ENCODE data around the gene MDM4. TPM values are rescaled to one million over a fixed set of nuclear protein-coding genes. Genes with fewer than 3 reads are reported as not detected.
"Not testable (repeated sequence)": the region's sequence is repeated elsewhere in the genome, so short reads cannot be mapped to it uniquely, and the experiment has no call there.

The MDM4 gene
- total and polyA plus RNA-seq, 2 donors (not counting 1 experiment from before 2014, with no cell fraction given) = 23.6 to 41.0 TPM

DNA sequence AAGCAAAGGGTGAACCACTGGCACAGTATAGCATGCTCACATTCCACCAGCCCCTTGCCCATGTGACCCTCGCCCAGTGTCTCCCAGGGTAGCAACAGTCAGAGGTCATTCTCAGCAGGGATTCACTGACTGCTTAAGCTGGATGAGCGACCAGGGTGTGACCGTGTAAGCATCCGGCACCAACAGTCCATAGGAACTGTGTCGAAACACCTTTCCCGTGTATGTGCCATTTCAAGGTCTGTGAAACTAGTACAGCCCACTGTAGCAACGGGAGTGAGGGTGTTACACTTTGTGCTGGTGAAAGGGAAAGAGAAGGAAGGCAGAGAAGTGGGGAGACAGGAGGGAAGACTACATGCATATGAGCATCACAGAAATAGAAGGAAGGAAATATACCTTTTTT is 32.4 kb upstream of the MDM4 start:
- Histone ChIP-seq H3K9me3 (ENCODE audit: control insufficient read depth, insufficient read depth, low read depth, low read length) (no peaks in the 10 kb centered on the region), H2AFZ (ENCODE audit: low read length) (no peak overlapping the region), H3K4me2 (ENCODE audit: extremely low read depth, insufficient read depth, low read length) (no peak overlapping the region), H3K27ac (ENCODE audit: insufficient read depth, low read length) (no peak overlapping the region), H3K79me2 (ENCODE audit: control insufficient read depth, insufficient read depth, low read length) (no peaks in the 10 kb centered on the region), H3K4me1 (ENCODE audit: control insufficient read depth, extremely low read depth, insufficient read depth, low read length) (no peaks in the 10 kb centered on the region), H3K27me3 (ENCODE audit: control insufficient read depth, insufficient read depth, low read length) (peaks cover 11% of the 10 kb centered on the region), H3K9ac (ENCODE audit: insufficient read depth, low read length) (no peak overlapping the region), H4K20me1 (ENCODE audit: control insufficient read depth, extremely low read depth, insufficient read depth, low read length) (no peaks in the 10 kb centered on the region), H3K4me3 (replicated peaks in 1 of 4; ENCODE audit: control extremely low read depth in 1 of 4, insufficient read depth in 1 of 4, low read depth in 3 of 4, low read length in 4 of 4) (no peak overlapping the region), H3K36me3 (ENCODE audit: control insufficient read depth, insufficient read depth, low read length) (no peaks in the 10 kb centered on the region)
- TF ChIP-seq EZH2 (IDR thresholded peaks at IDR 0.05; ENCODE audit: low read length, missing control alignments) = no peak
- TF ChIP-seq, protein P1, sequence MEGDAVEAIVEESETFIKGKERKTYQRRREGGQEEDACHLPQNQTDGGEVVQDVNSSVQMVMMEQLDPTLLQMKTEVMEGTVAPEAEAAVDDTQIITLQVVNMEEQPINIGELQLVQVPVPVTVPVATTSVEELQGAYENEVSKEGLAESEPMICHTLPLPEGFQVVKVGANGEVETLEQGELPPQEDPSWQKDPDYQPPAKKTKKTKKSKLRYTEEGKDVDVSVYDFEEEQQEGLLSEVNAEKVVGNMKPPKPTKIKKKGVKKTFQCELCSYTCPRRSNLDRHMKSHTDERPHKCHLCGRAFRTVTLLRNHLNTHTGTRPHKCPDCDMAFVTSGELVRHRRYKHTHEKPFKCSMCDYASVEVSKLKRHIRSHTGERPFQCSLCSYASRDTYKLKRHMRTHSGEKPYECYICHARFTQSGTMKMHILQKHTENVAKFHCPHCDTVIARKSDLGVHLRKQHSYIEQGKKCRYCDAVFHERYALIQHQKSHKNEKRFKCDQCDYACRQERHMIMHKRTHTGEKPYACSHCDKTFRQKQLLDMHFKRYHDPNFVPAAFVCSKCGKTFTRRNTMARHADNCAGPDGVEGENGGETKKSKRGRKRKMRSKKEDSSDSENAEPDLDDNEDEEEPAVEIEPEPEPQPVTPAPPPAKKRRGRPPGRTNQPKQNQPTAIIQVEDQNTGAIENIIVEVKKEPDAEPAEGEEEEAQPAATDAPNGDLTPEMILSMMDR (conservative IDR thresholded peaks at IDR 0.05 in 1 of 2, IDR thresholded peaks at IDR 0.05 in 1 of 2; ENCODE audit: low read depth in 1 of 2, low read length in 2 of 2) = no peak
- DNase-seq (ENCODE audit: low read depth in 2 of 2) = no peak

DNA sequence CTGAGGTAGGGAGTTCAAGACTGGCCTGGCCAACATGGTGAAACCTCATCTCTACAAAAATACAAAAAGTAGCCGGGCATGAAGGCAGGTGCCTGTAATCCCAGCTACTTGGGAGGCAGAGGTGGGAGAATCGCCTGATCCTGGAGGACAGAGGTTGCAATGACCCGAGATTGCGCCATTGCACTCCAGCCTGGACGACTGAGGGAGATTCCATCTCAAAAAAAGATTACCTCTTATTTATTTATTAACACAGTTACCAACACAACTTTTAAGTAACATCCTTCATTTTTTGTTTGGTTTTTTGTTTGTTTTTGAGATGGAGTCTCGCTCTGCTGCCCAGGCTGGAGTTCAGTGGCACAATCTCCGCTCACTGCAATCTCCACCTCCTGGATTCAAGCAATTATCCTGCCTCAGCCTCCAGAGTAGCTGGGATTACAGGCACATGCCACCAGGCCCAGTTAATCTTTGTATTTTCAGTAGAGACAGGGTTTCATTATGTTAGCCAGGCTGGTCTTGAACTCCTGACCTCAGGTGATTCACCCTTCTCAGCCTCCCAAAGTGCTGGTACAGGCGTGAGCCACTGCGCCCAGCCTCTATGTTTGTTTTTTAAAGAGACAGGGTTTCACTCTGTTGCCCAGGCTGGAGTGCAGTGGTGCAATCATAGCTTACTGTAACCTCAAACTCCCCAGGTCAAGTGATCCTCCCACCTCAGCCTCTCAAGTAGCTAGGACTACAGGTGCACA is 29.5 kb upstream of the MDM4 start:
- H3K4me1 ChIP-seq (ENCODE audit: control insufficient read depth, extremely low read depth, insufficient read depth, low read length); H3K79me2 ChIP-seq (ENCODE audit: control insufficient read depth, insufficient read depth, low read length); H3K4me3 ChIP-seq (replicated peaks in 1 of 4; ENCODE audit: control extremely low read depth in 1 of 4, insufficient read depth in 1 of 4, low read depth in 3 of 4, low read length in 4 of 4); H3K4me2 ChIP-seq (ENCODE audit: extremely low read depth, insufficient read depth, low read length); H3K9me3 ChIP-seq (ENCODE audit: control insufficient read depth, insufficient read depth, low read depth, low read length); DNase-seq (ENCODE audit: low read depth in 2 of 2); H4K20me1 ChIP-seq (ENCODE audit: control insufficient read depth, extremely low read depth, insufficient read depth, low read length); H3K27ac ChIP-seq (ENCODE audit: insufficient read depth, low read length); H2AFZ ChIP-seq (ENCODE audit: low read length); H3K36me3 ChIP-seq (ENCODE audit: control insufficient read depth, insufficient read depth, low read length); H3K9ac ChIP-seq (ENCODE audit: insufficient read depth, low read length): not testable (repeated sequence)
- peaks cover 16% of the 10 kb centered on the region for H3K27me3 ChIP-seq (ENCODE audit: control insufficient read depth, insufficient read depth, low read length)

DNA sequence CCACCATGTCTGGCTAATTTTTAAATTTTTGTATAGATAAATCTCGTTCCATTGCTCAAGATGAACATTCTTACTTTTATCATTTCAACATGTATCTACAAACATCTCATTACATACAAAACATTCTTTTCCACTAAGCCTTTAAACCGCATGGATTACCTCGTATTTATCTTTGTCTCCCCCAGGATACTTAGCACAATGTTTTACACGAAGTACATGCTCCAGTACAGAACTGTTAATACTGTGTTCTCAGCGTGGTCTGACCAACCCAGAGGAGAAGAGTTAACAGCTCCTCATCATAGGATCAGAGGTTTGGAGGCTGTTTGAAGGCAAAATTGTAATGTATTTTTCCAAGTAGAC is 29.0 kb upstream of the MDM4 start:
- H3K27me3 ChIP-seq (ENCODE audit: control insufficient read depth, insufficient read depth, low read length) = peaks cover 19% of the 10 kb centered on the region
- H3K4me1 ChIP-seq (ENCODE audit: control insufficient read depth, extremely low read depth, insufficient read depth, low read length) = no peaks in the 10 kb centered on the region
- H3K27ac ChIP-seq (ENCODE audit: insufficient read depth, low read length) = no peak overlapping the region
- TF ChIP-seq, protein P1 (conservative IDR thresholded peaks at IDR 0.05 in 1 of 2, IDR thresholded peaks at IDR 0.05 in 1 of 2; ENCODE audit: low read depth in 1 of 2, low read length in 2 of 2) = no peak
- no peak for TF ChIP-seq EZH2 (IDR thresholded peaks at IDR 0.05; ENCODE audit: low read length, missing control alignments)
- H3K79me2 ChIP-seq (ENCODE audit: control insufficient read depth, insufficient read depth, low read length) = no peaks in the 10 kb centered on the region
- no peak overlapping the region for H2AFZ ChIP-seq (ENCODE audit: low read length)
- no peaks in the 10 kb centered on the region for H4K20me1 ChIP-seq (ENCODE audit: control insufficient read depth, extremely low read depth, insufficient read depth, low read length)
- no peaks in the 10 kb centered on the region for H3K36me3 ChIP-seq (ENCODE audit: control insufficient read depth, insufficient read depth, low read length)
- H3K9ac ChIP-seq (ENCODE audit: insufficient read depth, low read length) = no peak overlapping the region
- H3K4me3 ChIP-seq (replicated peaks in 1 of 4; ENCODE audit: control extremely low read depth in 1 of 4, insufficient read depth in 1 of 4, low read depth in 3 of 4, low read length in 4 of 4) = no peak overlapping the region
- DNase-seq (ENCODE audit: low read depth in 2 of 2) = no peak
- no peak overlapping the region for H3K4me2 ChIP-seq (ENCODE audit: extremely low read depth, insufficient read depth, low read length)
- H3K9me3 ChIP-seq (ENCODE audit: control insufficient read depth, insufficient read depth, low read depth, low read length) = no peaks in the 10 kb centered on the region

All from fibroblast of lung (primary cell).